Endothelial cell of umbilical vein (primary cell): Measurements from ENCODE around the gene THSD7B. TPM values are rescaled to one million over a fixed set of nuclear protein-coding genes. Genes with fewer than 3 reads are reported as not detected.

Experiments
- BruUV-seq: library from RNA; stranded (reverse); fragments of 400-500 nt; replicated peaks from 2 replicates; lab custom pipeline; 2021; lab: Mats Ljungman, UMichigan
- CTCF ChIA-PET: fragments of 300-600, 350-600 bp; sonication (Branson Sonifier 250); formaldehyde crosslinking; loops from one replicate; lab custom pipeline; 2021; ENCODE audit warnings: antibody characterized with exemption, inconsistent platforms; lab: Charles Lee
- POLR2A ChIA-PET: fragments of 300-600, 350-600 bp; sonication (Branson Sonifier 250); formaldehyde crosslinking; loops from one replicate; lab custom pipeline; 2021; ENCODE audit warnings: antibody characterized with exemption, inconsistent platforms; lab: Charles Lee
- DNase-seq: peaks from one replicate; pipeline ENCODE4 v3.0.0-alpha.2; 2011; ENCODE audit warnings: low read depth, low spot score
- FAIRE-seq: peaks from 2 replicates; lab custom pipeline; 2011; peaks lifted over from hg19 to GRCh38; lab: Jason Lieb, UNC
- H2AFZ ChIP-seq: 2 replicates; pipeline ENCODE4 v1.6.0; 2012; ENCODE audit warnings: low read depth, low read length, control low read depth, inconsistent platforms
- H3K27ac ChIP-seq: 2 replicates; pipeline ENCODE4 v1.5.1; 2011; ENCODE audit warnings: low read depth, mild to moderate bottlenecking, control low read depth, low read length, moderate library complexity; ENCODE audit not compliant: insufficient read depth
- H3K27me3 ChIP-seq, 2 experiments: 2 replicates each; pipeline versions ENCODE4 v1.6.0 to v1.6.1; 2011; ENCODE audit warnings: low read length in 2 of 2, mixed read lengths in 1 of 2; ENCODE audit not compliant: control insufficient read depth in 2 of 2, insufficient read depth in 2 of 2
- H3K36me3 ChIP-seq, 2 experiments: 2 replicates in 1 of 2; 3 replicates in 1 of 2; pipeline ENCODE4 v1.5.1; 2011; ENCODE audit warnings: low read length in 2 of 2, mild to moderate bottlenecking in 1 of 2, moderate library complexity in 1 of 2; ENCODE audit not compliant: control insufficient read depth in 2 of 2, insufficient read depth in 2 of 2; ENCODE audit errors: extremely low read depth in 1 of 2
- H3K4me1 ChIP-seq: 3 replicates; pipeline ENCODE4 v1.5.1; 2011; ENCODE audit warnings: mild to moderate bottlenecking, low read length; ENCODE audit not compliant: control insufficient read depth, insufficient read depth; ENCODE audit errors: extremely low read depth
- H3K4me2 ChIP-seq: 2 replicates; pipeline ENCODE4 v1.6.1; 2011; ENCODE audit warnings: low read length, control low read depth, mixed read lengths; ENCODE audit not compliant: insufficient read depth
- H3K4me3 ChIP-seq, 3 experiments: fragments of 200-600 bp in 1 of 3; sonication (generic), shearing (Covaris generic) in 1 of 3; replicated peaks in 1 of 3; 2 replicates each; pipeline ENCODE4 v1.5.1; 2011 to 2016; ENCODE audit warnings: control low read depth in 3 of 3, low read length in 3 of 3, mild to moderate bottlenecking in 2 of 3, inconsistent platforms in 1 of 3, low read depth in 1 of 3, moderate library complexity in 1 of 3; ENCODE audit not compliant: insufficient read depth in 1 of 3
- H3K79me2 ChIP-seq: 2 replicates; pipeline ENCODE4 v1.6.0; 2012; ENCODE audit warnings: low read length, inconsistent platforms; ENCODE audit not compliant: control insufficient read depth, insufficient read depth
- H3K9ac ChIP-seq: replicated peaks from 2 replicates; pipeline ENCODE3; 2011; ENCODE audit warnings: low read length, control low read depth; ENCODE audit not compliant: insufficient read depth; ENCODE audit errors: extremely low read depth
- H3K9me1 ChIP-seq: replicated peaks from 3 replicates; pipeline ENCODE4 v1.6.0; 2011; ENCODE audit warnings: mild to moderate bottlenecking, low read length; ENCODE audit not compliant: control insufficient read depth, insufficient read depth; ENCODE audit errors: extremely low read depth
- H3K9me3 ChIP-seq: replicated peaks from 2 replicates; pipeline ENCODE4 v1.5.1; 2012; ENCODE audit warnings: low read length, inconsistent platforms; ENCODE audit not compliant: control insufficient read depth, insufficient read depth
- H4K20me1 ChIP-seq: replicated peaks from 2 replicates; pipeline ENCODE3; 2011; ENCODE audit warnings: mild to moderate bottlenecking, low read length; ENCODE audit not compliant: control insufficient read depth, insufficient read depth; ENCODE audit errors: extremely low read depth
- CTCF ChIP-seq, 2 donors: IDR thresholded peaks; 1 replicate in 1 of 2; 2 replicates in 1 of 2; pipeline ENCODE4 v1.5.1; 2011; ENCODE audit warnings: low read length in 2 of 2, mild to moderate bottlenecking in 2 of 2, moderate library complexity in 2 of 2, control low read depth in 1 of 2, inconsistent platforms in 1 of 2, low read depth in 1 of 2; ENCODE audit not compliant: insufficient read depth in 1 of 2; ENCODE audit errors: extremely low read depth in 1 of 2
- EZH2 ChIP-seq: IDR thresholded peaks from 2 replicates; pipeline ENCODE4 v1.6.1; 2012; ENCODE audit warnings: borderline replicate concordance, low read depth, mild to moderate bottlenecking, moderate library complexity, low read length, inconsistent platforms; ENCODE audit not compliant: severe bottlenecking
- FOS ChIP-seq: IDR thresholded peaks from 2 replicates; pipeline ENCODE4 v1.6.1; 2011; ENCODE audit warnings: mild to moderate bottlenecking, low read length, moderate library complexity, borderline replicate concordance; ENCODE audit not compliant: insufficient read depth
- GATA2 ChIP-seq: IDR thresholded peaks from 2 replicates; pipeline ENCODE4 v1.7.0; 2011; ENCODE audit warnings: low read depth, mild to moderate bottlenecking, moderate library complexity, mixed read lengths, low read length; ENCODE audit not compliant: insufficient read length, insufficient read depth
- JUN ChIP-seq: IDR thresholded peaks from 2 replicates; pipeline ENCODE4 v1.6.1; 2011; ENCODE audit warnings: borderline replicate concordance, low read depth; ENCODE audit not compliant: insufficient read length, insufficient read depth
- MAX ChIP-seq: IDR thresholded peaks from 2 replicates; pipeline ENCODE4 v1.6.1; 2011; ENCODE audit not compliant: insufficient read depth, insufficient read length
- MYC ChIP-seq: IDR thresholded peaks from one replicate; pipeline ENCODE4 v1.6.1; 2011; ENCODE audit warnings: mild to moderate bottlenecking, low read depth, low read length
- POLR2A ChIP-seq: IDR thresholded peaks from 2 replicates; pipeline ENCODE4 v1.6.1; 2012; ENCODE audit warnings: low read depth, mild to moderate bottlenecking, control low read depth, low read length
- dilution Hi-C: fragments of 300-500 bp; cut with MboI; formaldehyde crosslinking; loops from one replicate; pipeline ENCODE4 v1.15.0; 2019; ENCODE audit warnings: low sequenced_read_pairs; ENCODE audit not compliant: extremely low pct_ligation_motif_present
- intact Hi-C: fragments of 100-400 bp; cut with micrococcal nuclease; formaldehyde crosslinking; loops from one replicate; pipeline ENCODE4 v1.10.0; 2022
- polyA plus RNA-seq, 4 experiments: library from polyadenylated mRNA; depleted of rRNA in 3 of 4; stranded (reverse) in 3 of 4; unstranded in 1 of 4; fragments of >200 nt; gene quantifications; 2 replicates each; pipeline versions ENCODE4 v1.2.1 to v1.2.3, GENCODE V29; 2011 to 2012; ENCODE audit warnings: missing spikeins in 1 of 4
- total RNA-seq: library from RNA; stranded (reverse); gene quantifications from 2 replicates; pipeline ENCODE4 v1.2.3, GENCODE V29; 2021

The THSD7B gene
- total and polyA plus RNA-seq, 2 donors (not counting 3 experiments of a cell fraction or from before 2014, with no cell fraction given) = 0.04 TPM; not detected in 1

- Histone ChIP-seq H3K27ac (no peak overlapping the region), H3K27me3 (no peaks in the 10 kb centered on the region), H3K79me2 (no peaks in the 10 kb centered on the region), H3K36me3 (no peaks in the 10 kb centered on the region), H3K9me3 (no peaks in the 10 kb centered on the region), H3K4me2 (no peak overlapping the region), H2AFZ (no peak overlapping the region), H3K4me3 (no peak overlapping the region), H4K20me1 (no peaks in the 10 kb centered on the region), H3K9me1 (no peaks in the 10 kb centered on the region), H3K4me1 (no peaks in the 10 kb centered on the region), H3K9ac (no peak overlapping the region)
- DNase-seq (no peak), FAIRE-seq (no peak)
- ChIA-PET POLR2A (no interaction called here), CTCF (no interaction called here)
- intact Hi-C loops = no loop called here
- dilution Hi-C loops = no loop called here
- BruUV-seq = no TSS peak
- no peak for TF ChIP-seq FOS
- TF ChIP-seq MAX = no peak
- TF ChIP-seq GATA2 = no peak
- TF ChIP-seq POLR2A = no peak
- TF ChIP-seq JUN = no peak
- no peak for TF ChIP-seq CTCF (IDR thresholded peaks at IDR 0.05; ENCODE audit: extremely low read depth in 1 of 2, insufficient read depth in 1 of 2, low read depth in 1 of 2, low read length in 2 of 2)
Observed at GRCh38 chr2:137718786-137719185, 953.4 kb downstream of the THSD7B start.

- CTCF ChIA-PET = no interaction called here
- Histone ChIP-seq H3K9ac (no peak overlapping the region), H3K9me1 (no peaks in the 10 kb centered on the region), H3K27me3 (no peaks in the 10 kb centered on the region), H3K36me3 (no peaks in the 10 kb centered on the region), H3K9me3 (no peaks in the 10 kb centered on the region), H3K4me1 (no peaks in the 10 kb centered on the region), H3K27ac (no peak overlapping the region), H3K4me2 (no peak overlapping the region), H2AFZ (no peak overlapping the region), H3K79me2 (no peaks in the 10 kb centered on the region), H3K4me3 (no peak overlapping the region), H4K20me1 (no peaks in the 10 kb centered on the region)
- DNase-seq (no peak), FAIRE-seq (no peak)
- no TSS peak for BruUV-seq
- TF ChIP-seq POLR2A = no peak
- no peak for TF ChIP-seq CTCF (IDR thresholded peaks at IDR 0.05; ENCODE audit: extremely low read depth in 1 of 2, insufficient read depth in 1 of 2, low read depth in 1 of 2, low read length in 2 of 2)
- no peak for TF ChIP-seq MAX
- TF ChIP-seq FOS = no peak
- no peak for TF ChIP-seq MYC
- TF ChIP-seq GATA2 = no peak
- no peak for TF ChIP-seq EZH2
- TF ChIP-seq JUN = no peak
- intact Hi-C loops = no loop called here
- POLR2A ChIA-PET = no interaction called here
- dilution Hi-C loops = no loop called here
Observed at GRCh38 chr2:137721733-137722132, 956.4 kb downstream of the THSD7B start.
